Parathyroid adenoma (tissue), 2 donors: ENCODE measurements around the gene CDYL2.
"Not testable (repeated sequence)": the region's sequence is repeated elsewhere in the genome, so short reads cannot be mapped to it uniquely, and the experiment has no call there.

Experiments
- H2AFZ ChIP-seq: fragments of 300-600 bp; sonication (generic); one replicate; pipeline ENCODE4 v1.7.0; 2017; ENCODE audit warnings: antibody characterized with exemption, mild to moderate bottlenecking
- H3K27ac ChIP-seq: fragments of 300-600 bp; sonication (generic); one replicate; pipeline ENCODE4 v1.7.0; 2017
- H3K27me3 ChIP-seq: fragments of 300-600 bp; sonication (generic); one replicate; pipeline ENCODE4 v1.7.0; 2017; ENCODE audit warnings: low read length; ENCODE audit not compliant: control insufficient read depth, insufficient read depth
- H3K36me3 ChIP-seq: fragments of 300-600 bp; sonication (generic); one replicate; pipeline ENCODE4 v1.7.0; 2017; ENCODE audit warnings: low read length; ENCODE audit not compliant: control insufficient read depth, insufficient read depth
- H3K4me1 ChIP-seq: fragments of 300-600 bp; sonication (generic); one replicate; pipeline ENCODE4 v1.7.0; 2017; ENCODE audit warnings: control low read depth
- H3K4me2 ChIP-seq: fragments of 300-600 bp; sonication (generic); one replicate; pipeline ENCODE4 v1.7.0; 2017; ENCODE audit warnings: low read length
- H3K4me3 ChIP-seq: fragments of 300-600 bp; sonication (generic); one replicate; pipeline ENCODE4 v1.7.0; 2017; ENCODE audit warnings: low read depth, low read length
- H3K79me2 ChIP-seq: fragments of 300-600 bp; sonication (generic); one replicate; pipeline ENCODE4 v1.7.0; 2017; ENCODE audit warnings: control low read depth
- H3K9ac ChIP-seq: fragments of 300-600 bp; sonication (generic); one replicate; pipeline ENCODE4 v1.7.0; 2017; ENCODE audit warnings: mild to moderate bottlenecking
- H3K9me3 ChIP-seq: fragments of 300-600 bp; sonication (generic); one replicate; pipeline ENCODE4 v1.7.0; 2017; ENCODE audit warnings: low read length; ENCODE audit not compliant: control insufficient read depth
- TF ChIP-seq, protein P1 (sequence below): fragments of 300-600 bp; sonication (generic); IDR thresholded peaks from one replicate; pipeline ENCODE4 v1.7.0; 2017; ENCODE audit warnings: antibody characterized with exemption, mild to moderate bottlenecking
- donor health status: primary hyperparathyroidism.

The CDYL2 gene

DNA sequence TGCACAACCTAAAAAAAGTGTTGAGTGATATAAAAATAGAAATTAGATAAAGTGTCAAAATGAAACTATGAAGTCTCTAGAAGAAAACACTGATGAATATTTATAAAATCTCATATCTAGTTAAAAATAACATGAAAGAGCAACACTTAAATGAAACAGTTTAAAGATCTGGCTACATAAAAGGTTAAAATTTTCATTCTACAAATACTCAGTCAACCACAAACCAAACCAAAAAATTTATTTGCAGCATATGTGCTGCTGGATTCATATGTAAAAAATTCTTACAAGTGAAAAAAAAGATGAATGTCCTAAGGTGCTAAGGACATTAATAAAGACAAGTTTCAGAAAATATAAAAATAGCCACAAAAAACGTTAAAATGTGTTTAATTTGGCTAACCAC lies 22.6 kb upstream of the CDYL2 start:
- Histone ChIP-seq H3K9me3 (no peaks in the 10 kb centered on the region), H3K36me3 (no peaks in the 10 kb centered on the region), H3K9ac (no peak overlapping the region), H3K4me2 (no peak overlapping the region), H2AFZ (no peak overlapping the region), H3K4me1 (no peaks in the 10 kb centered on the region), H3K27ac (no peak overlapping the region), H3K27me3 (no peaks in the 10 kb centered on the region), H3K4me3 (no peak overlapping the region), H3K79me2 (no peaks in the 10 kb centered on the region)
- TF ChIP-seq, protein P1, sequence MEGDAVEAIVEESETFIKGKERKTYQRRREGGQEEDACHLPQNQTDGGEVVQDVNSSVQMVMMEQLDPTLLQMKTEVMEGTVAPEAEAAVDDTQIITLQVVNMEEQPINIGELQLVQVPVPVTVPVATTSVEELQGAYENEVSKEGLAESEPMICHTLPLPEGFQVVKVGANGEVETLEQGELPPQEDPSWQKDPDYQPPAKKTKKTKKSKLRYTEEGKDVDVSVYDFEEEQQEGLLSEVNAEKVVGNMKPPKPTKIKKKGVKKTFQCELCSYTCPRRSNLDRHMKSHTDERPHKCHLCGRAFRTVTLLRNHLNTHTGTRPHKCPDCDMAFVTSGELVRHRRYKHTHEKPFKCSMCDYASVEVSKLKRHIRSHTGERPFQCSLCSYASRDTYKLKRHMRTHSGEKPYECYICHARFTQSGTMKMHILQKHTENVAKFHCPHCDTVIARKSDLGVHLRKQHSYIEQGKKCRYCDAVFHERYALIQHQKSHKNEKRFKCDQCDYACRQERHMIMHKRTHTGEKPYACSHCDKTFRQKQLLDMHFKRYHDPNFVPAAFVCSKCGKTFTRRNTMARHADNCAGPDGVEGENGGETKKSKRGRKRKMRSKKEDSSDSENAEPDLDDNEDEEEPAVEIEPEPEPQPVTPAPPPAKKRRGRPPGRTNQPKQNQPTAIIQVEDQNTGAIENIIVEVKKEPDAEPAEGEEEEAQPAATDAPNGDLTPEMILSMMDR = no peak

DNA sequence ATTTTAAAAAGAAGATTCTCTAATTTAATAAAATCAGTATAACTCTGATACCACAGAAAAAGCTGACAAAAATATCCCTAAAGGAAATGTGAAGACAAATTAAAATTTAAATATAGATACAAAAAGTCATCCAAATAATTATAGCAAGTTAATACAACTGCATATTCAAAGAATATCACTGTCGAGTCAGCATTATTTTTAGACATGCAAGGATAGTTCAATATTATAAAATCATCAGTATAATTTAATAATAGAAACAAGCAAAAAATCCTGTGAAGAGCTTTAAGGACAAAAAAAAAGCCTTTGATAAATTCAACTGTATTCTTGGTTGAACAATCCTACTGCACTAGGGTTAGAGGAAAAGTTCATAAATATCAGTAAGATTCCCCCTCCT lies 21.0 kb upstream of the CDYL2 start:
- Histone ChIP-seq H3K36me3 (no peaks in the 10 kb centered on the region), H2AFZ (no peak overlapping the region), H3K9me3 (no peaks in the 10 kb centered on the region), H3K9ac (no peak overlapping the region), H3K4me3 (no peak overlapping the region), H3K27me3 (no peaks in the 10 kb centered on the region), H3K79me2 (no peaks in the 10 kb centered on the region), H3K4me1 (no peaks in the 10 kb centered on the region), H3K4me2 (no peak overlapping the region), H3K27ac (no peak overlapping the region)
- TF ChIP-seq, protein P1 = no peak

DNA sequence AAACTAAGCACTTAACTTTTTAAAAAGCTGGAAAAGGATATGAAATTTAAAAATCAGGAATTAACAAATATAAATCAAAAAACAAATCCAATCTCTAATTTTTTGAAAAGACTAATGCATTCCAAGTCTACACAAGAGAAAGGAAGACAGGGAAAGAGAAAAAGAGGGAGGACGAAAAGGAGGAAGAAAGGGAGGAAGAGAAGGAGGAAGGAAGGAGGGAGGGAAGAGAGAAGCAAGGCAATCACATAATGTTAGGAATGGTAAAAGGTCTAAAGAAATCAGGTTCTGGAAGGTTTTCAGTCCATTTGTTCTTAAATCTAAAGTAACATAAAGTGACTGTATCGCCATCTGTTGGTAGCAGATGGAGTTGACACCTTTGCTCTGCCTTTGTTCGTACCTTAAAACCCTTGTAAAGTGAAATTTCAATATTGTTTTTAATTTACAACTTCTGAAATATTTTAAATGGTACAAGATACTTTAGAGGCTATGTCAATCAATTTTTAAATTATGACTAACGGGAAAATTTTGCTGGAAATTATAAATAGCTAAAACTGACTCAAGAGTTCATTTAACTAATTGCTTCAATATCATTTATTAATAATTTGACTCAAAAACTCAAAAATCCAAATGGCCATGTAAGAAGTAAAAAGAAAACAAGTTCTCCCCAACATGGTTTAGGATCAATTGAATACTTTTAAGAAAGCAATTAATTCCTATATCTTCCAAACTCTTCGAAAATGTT lies 20.4 kb upstream of the CDYL2 start:
- TF ChIP-seq, protein P1 = peak; percentile 60
- no peaks in the 10 kb centered on the region for H3K9me3 ChIP-seq
- H3K27ac ChIP-seq = no peak overlapping the region
- no peak overlapping the region for H3K4me3 ChIP-seq
- no peaks in the 10 kb centered on the region for H3K4me1 ChIP-seq
- H3K9ac ChIP-seq = no peak overlapping the region
- H2AFZ ChIP-seq = no peak overlapping the region
- H3K79me2 ChIP-seq = no peaks in the 10 kb centered on the region
- no peaks in the 10 kb centered on the region for H3K36me3 ChIP-seq
- H3K27me3 ChIP-seq = no peaks in the 10 kb centered on the region
- H3K4me2 ChIP-seq = no peak overlapping the region

DNA sequence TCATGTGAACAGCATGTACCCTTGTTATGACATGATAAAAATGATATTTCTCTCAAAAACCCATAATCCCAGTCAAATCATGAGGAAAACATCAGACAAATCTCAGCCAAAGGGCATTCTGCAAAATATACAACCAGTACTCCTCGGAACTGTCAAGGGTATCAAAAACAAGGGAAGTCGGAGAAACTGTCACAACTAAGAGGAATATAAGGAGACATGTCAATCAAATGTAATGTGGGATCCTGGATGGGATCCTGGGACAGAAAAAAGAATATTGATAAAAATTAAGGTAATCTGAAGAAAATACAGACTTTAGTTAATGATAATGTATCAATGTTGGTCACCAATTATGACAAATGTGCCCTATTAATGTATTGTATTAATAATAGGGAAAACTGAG lies 15.6 kb upstream of the CDYL2 start:
- H3K36me3 ChIP-seq = no peaks in the 10 kb centered on the region
- TF ChIP-seq, protein P1 = no peak

DNA sequence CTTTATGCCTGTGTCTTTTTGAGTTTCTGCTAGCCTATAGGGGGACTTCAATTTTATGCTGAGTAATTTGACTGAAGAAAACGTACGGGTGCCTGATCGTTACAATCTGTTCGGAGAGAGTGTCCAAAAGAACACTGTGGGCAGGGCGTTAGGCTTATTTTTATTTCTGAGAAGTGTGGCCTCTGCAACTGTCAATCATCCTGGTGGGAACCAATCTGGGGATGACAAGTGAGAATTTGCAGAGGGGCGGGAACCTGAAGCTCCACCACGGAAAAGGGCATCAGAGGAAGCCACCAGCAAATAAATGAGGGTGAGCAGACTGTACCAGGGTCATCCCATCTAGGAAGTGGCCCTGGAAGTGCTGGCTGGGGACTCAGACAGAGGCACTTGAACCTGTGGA lies 12.0 kb upstream of the CDYL2 start:
- Histone ChIP-seq H3K9ac (no peak overlapping the region), H3K79me2 (no peaks in the 10 kb centered on the region), H3K4me1 (no peaks in the 10 kb centered on the region), H3K27ac (no peak overlapping the region), H3K4me3 (no peak overlapping the region), H2AFZ (no peak overlapping the region), H3K4me2 (no peak overlapping the region), H3K36me3 (no peaks in the 10 kb centered on the region), H3K9me3 (no peaks in the 10 kb centered on the region), H3K27me3 (no peaks in the 10 kb centered on the region)
- TF ChIP-seq, protein P1 = no peak

More for the DNA sequence above, 15.6 kb upstream of the CDYL2 start:
- Histone ChIP-seq H3K4me3 (no peak overlapping the region), H3K4me2 (no peak overlapping the region), H3K79me2 (no peaks in the 10 kb centered on the region), H3K9ac (no peak overlapping the region), H3K4me1 (no peaks in the 10 kb centered on the region), H2AFZ (no peak overlapping the region), H3K9me3 (no peaks in the 10 kb centered on the region), H3K27me3 (no peaks in the 10 kb centered on the region), H3K27ac (no peak overlapping the region)

DNA sequence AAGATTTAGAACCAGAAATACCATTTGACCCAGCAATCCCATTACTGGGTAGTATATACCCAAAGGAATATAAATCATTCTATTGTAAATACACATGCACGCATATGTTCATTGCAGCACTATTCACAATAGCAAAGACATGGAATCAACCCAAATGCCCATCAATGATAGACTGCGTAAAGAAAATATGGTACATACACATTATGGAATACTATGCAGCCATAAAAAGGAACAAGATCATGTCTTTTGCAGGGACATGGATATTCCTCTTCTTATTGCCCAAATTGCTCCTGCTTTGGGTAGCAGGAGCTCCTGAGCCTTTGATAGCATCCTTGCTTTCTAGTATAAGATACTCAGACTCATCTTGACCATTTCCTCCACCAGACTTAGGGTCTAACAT lies 10.9 kb upstream of the CDYL2 start:
- not testable (repeated sequence) for H2AFZ ChIP-seq, H3K4me1 ChIP-seq, H3K36me3 ChIP-seq, H3K79me2 ChIP-seq, H3K4me3 ChIP-seq, H3K27me3 ChIP-seq, H3K4me2 ChIP-seq, H3K9ac ChIP-seq, H3K9me3 ChIP-seq, H3K27ac ChIP-seq
